Neural cell (in vitro differentiated cells): ENCODE results near the gene NSG1.
"Not testable (repeated sequence)": the region's sequence is repeated elsewhere in the genome, so short reads cannot be mapped to it uniquely, and the experiment has no call there.

Experiments used
- CTCF ChIP-seq: fragments of 450-650 bp; IDR thresholded peaks from 2 replicates; pipeline ENCODE4 v1.5.1; 2014; ENCODE audit warnings: antibody characterized with exemption, mild to moderate bottlenecking, moderate library complexity; ENCODE audit not compliant: poor library complexity, severe bottlenecking
- EP300 ChIP-seq: fragments of 450-650 bp; conservative IDR thresholded peaks from 2 replicates; pipeline ENCODE4 v1.6.1; 2014; ENCODE audit warnings: antibody characterized with exemption, mild to moderate bottlenecking, moderate library complexity; ENCODE audit not compliant: poor library complexity, severe bottlenecking
- EZH2 ChIP-seq: fragments of 200-600, 300-800 bp; shearing (Covaris generic), sonication (generic); IDR thresholded peaks from 2 replicates; pipeline ENCODE4 v1.6.1; 2014; ENCODE audit warnings: antibody characterized with exemption, low read length, borderline replicate concordance, mild to moderate bottlenecking; ENCODE audit not compliant: insufficient read depth, poor library complexity, severe bottlenecking
- POLR2AphosphoS5 ChIP-seq: IDR thresholded peaks from 2 replicates; pipeline ENCODE4 v1.6.1; 2012
- RAD21 ChIP-seq: fragments of 450-650 bp; conservative IDR thresholded peaks from 2 replicates; pipeline ENCODE4 v1.6.1; 2014; ENCODE audit warnings: antibody characterized with exemption, mild to moderate bottlenecking, moderate library complexity
- SMC3 ChIP-seq: fragments of 450-650 bp; conservative IDR thresholded peaks from 2 replicates; pipeline ENCODE4 v1.6.1; 2014; ENCODE audit warnings: antibody characterized with exemption, mild to moderate bottlenecking, moderate library complexity; ENCODE audit not compliant: poor library complexity
- TAF1 ChIP-seq: IDR thresholded peaks from 2 replicates; pipeline ENCODE4 v1.6.1; 2012; ENCODE audit warnings: low read depth
- TF ChIP-seq, protein P1 (sequence below): IDR thresholded peaks from 2 replicates; pipeline ENCODE4 v1.6.1; 2012; ENCODE audit warnings: borderline replicate concordance

- not testable (repeated sequence) for TF ChIP-seq CTCF, TAF1, RAD21, EZH2, SMC3, EP300
- TF ChIP-seq POLR2AphosphoS5: peak; percentile 9
- TF ChIP-seq, protein P1, sequence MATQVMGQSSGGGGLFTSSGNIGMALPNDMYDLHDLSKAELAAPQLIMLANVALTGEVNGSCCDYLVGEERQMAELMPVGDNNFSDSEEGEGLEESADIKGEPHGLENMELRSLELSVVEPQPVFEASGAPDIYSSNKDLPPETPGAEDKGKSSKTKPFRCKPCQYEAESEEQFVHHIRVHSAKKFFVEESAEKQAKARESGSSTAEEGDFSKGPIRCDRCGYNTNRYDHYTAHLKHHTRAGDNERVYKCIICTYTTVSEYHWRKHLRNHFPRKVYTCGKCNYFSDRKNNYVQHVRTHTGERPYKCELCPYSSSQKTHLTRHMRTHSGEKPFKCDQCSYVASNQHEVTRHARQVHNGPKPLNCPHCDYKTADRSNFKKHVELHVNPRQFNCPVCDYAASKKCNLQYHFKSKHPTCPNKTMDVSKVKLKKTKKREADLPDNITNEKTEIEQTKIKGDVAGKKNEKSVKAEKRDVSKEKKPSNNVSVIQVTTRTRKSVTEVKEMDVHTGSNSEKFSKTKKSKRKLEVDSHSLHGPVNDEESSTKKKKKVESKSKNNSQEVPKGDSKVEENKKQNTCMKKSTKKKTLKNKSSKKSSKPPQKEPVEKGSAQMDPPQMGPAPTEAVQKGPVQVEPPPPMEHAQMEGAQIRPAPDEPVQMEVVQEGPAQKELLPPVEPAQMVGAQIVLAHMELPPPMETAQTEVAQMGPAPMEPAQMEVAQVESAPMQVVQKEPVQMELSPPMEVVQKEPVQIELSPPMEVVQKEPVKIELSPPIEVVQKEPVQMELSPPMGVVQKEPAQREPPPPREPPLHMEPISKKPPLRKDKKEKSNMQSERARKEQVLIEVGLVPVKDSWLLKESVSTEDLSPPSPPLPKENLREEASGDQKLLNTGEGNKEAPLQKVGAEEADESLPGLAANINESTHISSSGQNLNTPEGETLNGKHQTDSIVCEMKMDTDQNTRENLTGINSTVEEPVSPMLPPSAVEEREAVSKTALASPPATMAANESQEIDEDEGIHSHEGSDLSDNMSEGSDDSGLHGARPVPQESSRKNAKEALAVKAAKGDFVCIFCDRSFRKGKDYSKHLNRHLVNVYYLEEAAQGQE: not testable (repeated sequence)
Measured at GRCh38 chr4:4422117-4422516, 35.2 kb downstream of the NSG1 start.
